Right lung (tissue), 5 donors: ENCODE results near the gene CNOT6. TPM values are rescaled to one million over a fixed set of nuclear protein-coding genes. Genes with fewer than 3 reads are reported as not detected.
A peak's percentile ranks its signal among the peaks of the same experiment; 100 is the strongest.
"Not testable (repeated sequence)": the region's sequence is repeated elsewhere in the genome, so short reads cannot be mapped to it uniquely, and the experiment has no call there.

Experiments
- DNase-seq, 2 donors: peaks; one replicate each; pipeline ENCODE4 v3.0.0-alpha.2; 2013
- polyA plus RNA-seq, 5 donors: library from polyadenylated mRNA; unstranded; fragments of 120-200 nt; gene quantifications; one replicate each; pipeline versions ENCODE4 v1.2.1 to v1.2.3, GENCODE V29; 2013; ENCODE audit warnings: inconsistent platforms in 1 of 5, low replicate concordance in 1 of 5; ENCODE audit not compliant: insufficient read length in 5 of 5, insufficient read depth in 1 of 5

Gene CNOT6
- polyA plus RNA-seq, 5 donors: 33.0 to 55.2 (median 51.3) TPM

- no peak for DNase-seq
These were observed 21.1 kb downstream of the CNOT6 start for GRCh38 chr5:180515294-180515693.

DNA sequence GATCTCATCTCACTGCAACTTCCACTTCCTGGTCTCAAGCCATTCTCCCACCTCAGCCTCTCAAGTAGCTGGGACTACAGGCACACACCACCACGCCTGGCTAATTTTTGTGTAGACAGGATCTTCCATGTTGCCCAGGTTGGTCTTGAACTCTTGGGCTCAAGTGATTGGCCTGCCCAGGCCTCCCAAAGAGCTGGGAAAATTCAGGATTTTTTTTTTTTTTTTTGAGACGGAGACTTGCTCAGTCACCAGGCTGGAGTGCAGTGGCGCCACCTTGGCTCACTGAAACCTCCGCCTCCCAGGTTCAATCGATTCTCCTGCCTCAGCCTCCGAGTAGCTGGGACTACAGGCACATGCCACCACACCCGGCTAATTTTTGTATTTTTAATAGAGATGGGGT is 21.8 kb downstream of the CNOT6 start:
- DNase-seq: not testable (repeated sequence)

GRCh38 chr5:180516440-180516839 is 22.3 kb downstream of the CNOT6 start:
- DNase-seq: no peak

DNA sequence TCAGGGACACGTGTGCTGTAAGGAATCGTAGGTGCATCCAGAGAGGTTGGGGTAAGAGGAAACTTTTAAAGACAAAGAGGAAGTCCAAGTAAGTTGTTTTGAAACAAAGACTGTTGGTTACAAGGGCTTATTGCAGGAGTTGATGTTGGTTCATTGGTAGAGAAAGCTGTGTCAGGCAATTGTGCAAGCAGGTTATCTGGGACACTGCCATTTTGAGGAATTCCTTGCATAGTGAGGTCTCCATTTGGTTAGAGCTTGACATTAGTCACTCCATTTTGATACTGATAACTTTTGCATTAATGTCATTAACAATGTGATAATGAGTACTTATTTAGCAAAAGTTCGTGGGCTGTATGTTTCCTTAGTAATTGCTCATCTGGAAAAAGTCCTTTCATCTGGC is 24.9 kb downstream of the CNOT6 start:
- no peak for DNase-seq

GRCh38 chr5:180521101-180521500 is 26.9 kb downstream of the CNOT6 start:
- DNase-seq: no peak

- DNase-seq: no peak
These were observed 27.4 kb downstream of the CNOT6 start for GRCh38 chr5:180521591-180521990.

DNA sequence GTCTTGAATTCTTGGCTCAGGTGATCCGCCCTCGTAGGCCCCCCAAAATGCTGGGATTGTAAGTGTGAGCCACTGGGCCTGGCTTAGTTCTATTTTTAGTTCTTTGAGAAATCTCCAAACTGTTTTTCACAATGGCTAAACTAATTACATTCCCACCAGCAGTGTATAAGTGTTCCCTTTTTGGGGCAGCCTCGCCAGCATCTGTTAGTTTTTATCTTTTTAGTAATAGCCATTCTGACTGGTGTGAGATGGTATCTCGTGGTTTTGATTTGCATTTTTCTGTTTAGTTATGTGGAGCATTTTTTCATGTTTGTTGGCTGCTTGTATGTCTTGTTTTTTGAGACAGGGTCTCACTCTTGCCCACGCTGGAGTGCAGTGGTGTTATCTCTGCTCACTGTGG is 28.2 kb downstream of the CNOT6 start:
- DNase-seq: no peak

- peak; percentile 52 to 58 for DNase-seq
These were observed 29.7 kb downstream of the CNOT6 start for GRCh38 chr5:180523629-180524466.

DNA sequence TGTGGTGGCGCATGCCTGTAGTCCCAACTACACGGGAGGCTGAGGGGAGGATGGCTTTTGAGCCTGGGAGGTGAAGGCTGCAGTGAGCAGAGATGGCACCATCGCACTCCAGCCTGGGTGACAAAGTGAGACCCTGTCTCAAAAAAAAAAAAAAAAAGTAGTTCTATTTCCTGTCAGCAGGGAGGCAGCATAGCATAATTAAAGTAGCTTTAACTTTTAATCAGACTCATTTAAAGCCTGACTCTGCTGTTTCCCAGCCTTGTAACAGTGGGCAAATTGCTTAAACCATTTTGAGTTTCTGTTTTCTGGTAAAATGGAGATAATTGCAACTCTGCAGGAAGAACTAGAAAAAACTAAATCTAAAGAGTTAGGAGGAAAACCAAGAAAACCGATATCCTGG is 31.2 kb downstream of the CNOT6 start:
- no peak for DNase-seq

GRCh38 chr5:180526269-180526668 is 32.1 kb downstream of the CNOT6 start:
- no peak for DNase-seq

- DNase-seq: no peak
These were observed 33.5 kb downstream of the CNOT6 start for GRCh38 chr5:180527659-180528058.

GRCh38 chr5:180531036-180531585 is 36.9 kb downstream of the CNOT6 start:
- not testable (repeated sequence) for DNase-seq

- DNase-seq: no peak
These were observed 38.1 kb downstream of the CNOT6 start for GRCh38 chr5:180532268-180532667.

GRCh38 chr5:180533845-180534244 is 39.7 kb downstream of the CNOT6 start:
- DNase-seq: no peak

- DNase-seq: no peak
These were observed 41.4 kb downstream of the CNOT6 start for GRCh38 chr5:180535573-180535972.

- no peak for DNase-seq
These were observed 46.0 kb downstream of the CNOT6 start for GRCh38 chr5:180540050-180540694.

DNA sequence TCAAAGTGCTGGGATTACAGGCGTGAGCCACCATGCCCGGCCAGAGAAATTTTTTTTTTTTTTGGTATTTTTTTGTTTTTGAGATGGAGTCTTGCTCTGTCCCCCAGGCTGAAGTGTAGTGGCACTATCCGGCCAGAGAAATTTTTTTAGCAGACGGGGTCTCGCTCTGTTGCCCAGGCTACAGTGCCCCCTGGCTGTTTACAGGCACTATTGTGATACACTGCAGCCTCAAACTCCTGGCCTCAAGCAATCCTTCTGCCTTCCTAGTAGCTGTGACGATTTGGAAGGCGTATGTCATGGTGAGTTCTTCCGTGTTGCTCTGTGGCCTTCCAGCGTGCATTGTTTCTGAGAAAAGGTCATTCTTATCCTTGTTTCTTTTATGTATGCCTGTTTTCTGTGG is 47.5 kb downstream of the CNOT6 start:
- no peak for DNase-seq

DNA sequence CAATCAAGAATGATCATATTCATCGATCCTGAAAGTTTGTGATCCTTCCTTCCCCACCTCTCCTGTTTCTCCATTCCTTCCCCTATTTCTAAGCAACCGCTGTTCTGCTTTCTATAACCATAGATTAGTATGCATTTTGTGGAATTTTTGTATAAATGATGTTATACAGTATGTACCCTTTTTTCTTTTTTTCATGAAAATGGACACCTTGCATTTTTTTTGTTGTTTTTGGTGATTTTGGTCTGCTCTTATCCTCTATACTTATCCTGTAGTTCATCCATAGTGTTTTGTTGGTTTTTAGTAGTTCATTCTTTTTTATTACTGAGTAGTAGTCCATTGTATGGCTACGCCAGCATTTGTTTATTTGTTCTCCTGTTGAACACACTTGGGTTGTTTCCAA is 51.1 kb downstream of the CNOT6 start:
- DNase-seq: no peak

GRCh38 chr5:180548563-180548962 is 54.4 kb downstream of the CNOT6 start:
- no peak for DNase-seq

DNA sequence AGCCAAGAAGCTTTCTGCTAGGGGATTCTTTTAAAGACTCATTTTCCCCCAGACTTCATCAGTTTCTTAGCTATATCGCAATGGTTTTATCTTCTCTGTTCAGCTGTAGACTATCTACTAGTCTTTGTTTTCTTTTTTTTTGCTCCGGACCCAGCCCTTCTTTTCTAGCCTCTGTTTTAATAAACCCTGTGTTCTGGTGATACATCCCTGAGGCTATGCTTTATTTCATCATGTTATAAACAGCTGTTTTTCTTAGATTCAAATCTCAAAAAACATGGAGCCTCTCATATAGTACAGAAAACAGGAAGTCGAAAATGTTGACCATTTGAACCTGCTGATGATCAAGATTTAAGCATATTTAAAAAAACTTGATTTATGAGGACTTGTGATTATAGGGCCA is 59.4 kb downstream of the CNOT6 start:
- no peak for DNase-seq

GRCh38 chr5:180555168-180555921 is 61.2 kb downstream of the CNOT6 start:
- peak; percentile 8 for DNase-seq

GRCh38 chr5:180557217-180557809 is 63.1 kb downstream of the CNOT6 start:
- DNase-seq: no peak
